ENCODE results near the gene RGL2. TPM values are rescaled to one million over a fixed set of nuclear protein-coding genes. Genes with fewer than 3 reads are reported as not detected.
"Not testable (repeated sequence)": the region's sequence is repeated elsewhere in the genome, so short reads cannot be mapped to it uniquely, and the experiment has no call there.

The RGL2 gene
- polyA plus RNA-seq, 3 donors, result 14.9 to 145 (median 15.5) TPM

DNA sequence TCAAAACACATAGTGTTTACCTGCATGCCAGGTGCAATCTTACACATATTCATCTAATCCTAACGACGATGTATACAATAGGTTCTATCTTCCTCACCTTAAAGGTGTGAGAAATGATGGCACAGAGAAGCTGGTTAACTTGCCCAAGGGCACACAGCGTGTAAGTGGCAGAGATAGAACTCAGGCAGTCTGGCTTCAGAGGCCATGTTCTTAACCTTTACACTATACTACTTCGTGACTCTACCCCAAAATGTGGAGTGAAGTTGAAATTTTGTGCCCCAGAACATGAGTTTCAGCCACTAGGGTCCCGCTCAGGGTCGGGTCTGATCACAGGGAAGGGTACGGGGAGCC is 27.6 kb downstream of the RGL2 start:
- TF ChIP-seq, protein P1, sequence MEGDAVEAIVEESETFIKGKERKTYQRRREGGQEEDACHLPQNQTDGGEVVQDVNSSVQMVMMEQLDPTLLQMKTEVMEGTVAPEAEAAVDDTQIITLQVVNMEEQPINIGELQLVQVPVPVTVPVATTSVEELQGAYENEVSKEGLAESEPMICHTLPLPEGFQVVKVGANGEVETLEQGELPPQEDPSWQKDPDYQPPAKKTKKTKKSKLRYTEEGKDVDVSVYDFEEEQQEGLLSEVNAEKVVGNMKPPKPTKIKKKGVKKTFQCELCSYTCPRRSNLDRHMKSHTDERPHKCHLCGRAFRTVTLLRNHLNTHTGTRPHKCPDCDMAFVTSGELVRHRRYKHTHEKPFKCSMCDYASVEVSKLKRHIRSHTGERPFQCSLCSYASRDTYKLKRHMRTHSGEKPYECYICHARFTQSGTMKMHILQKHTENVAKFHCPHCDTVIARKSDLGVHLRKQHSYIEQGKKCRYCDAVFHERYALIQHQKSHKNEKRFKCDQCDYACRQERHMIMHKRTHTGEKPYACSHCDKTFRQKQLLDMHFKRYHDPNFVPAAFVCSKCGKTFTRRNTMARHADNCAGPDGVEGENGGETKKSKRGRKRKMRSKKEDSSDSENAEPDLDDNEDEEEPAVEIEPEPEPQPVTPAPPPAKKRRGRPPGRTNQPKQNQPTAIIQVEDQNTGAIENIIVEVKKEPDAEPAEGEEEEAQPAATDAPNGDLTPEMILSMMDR (IDR thresholded peaks at IDR 0.05), result no peak
- H3K9me3 Mint-ChIP-seq, result no peaks in the 10 kb centered on the region
- H3K36me3 Mint-ChIP-seq, result peaks cover 60 to 67% of the 10 kb centered on the region in 2 donors

GRCh38 chr6:33264015-33264414 is 34.7 kb downstream of the RGL2 start:
- H3K27ac Mint-ChIP-seq, result peak overlapping the region in 2 of 7 donors; percentile 16 to 62
- H3K27me3 Mint-ChIP-seq (ENCODE audit: low read depth in 3 of 3), result peaks cover 0 to 2% (median 1%) of the 10 kb centered on the region in 3 donors
- H3K36me3 ChIP-seq (replicated peaks in 1 of 2; ENCODE audit: control insufficient read depth in 1 of 2, insufficient read depth in 2 of 2, low read length in 2 of 2), result peaks cover 75 to 100% of the 10 kb centered on the region in 2 donors
- no peaks in the 10 kb centered on the region for H3K9me3 Mint-ChIP-seq
- TF ChIP-seq, protein P1 (IDR thresholded peaks at IDR 0.05), result no peak
- no peak overlapping the region for H3K4me2 ChIP-seq (replicated peaks; ENCODE audit: extremely low read depth, low read length, poor library complexity, severe bottlenecking)
- H3K9ac ChIP-seq (ENCODE audit: insufficient read depth, low read length, poor library complexity, severe bottlenecking), result no peak overlapping the region
- no peak overlapping the region for H3K4me3 ChIP-seq (replicated peaks in 1 of 3; ENCODE audit: low read depth in 2 of 3, low read length in 3 of 3)
- H3K4me1 ChIP-seq (ENCODE audit: control insufficient read depth in 1 of 2, insufficient read depth in 2 of 2, low read length in 2 of 2), result peaks cover 5 to 6% of the 10 kb centered on the region in 2 donors
- H3K27me3 ChIP-seq (ENCODE audit: control insufficient read depth in 2 of 2, insufficient read depth in 2 of 2, low read length in 2 of 2), result no peaks in the 10 kb centered on the region
- H3K36me3 Mint-ChIP-seq, result peaks cover 87 to 97% of the 10 kb centered on the region in 2 donors
- H2AFZ ChIP-seq (ENCODE audit: insufficient read depth, low read depth, low read length, poor library complexity, severe bottlenecking), result no peak overlapping the region
- 100% methylated on average over 4 of the region's 7 CpGs for WGBS (ENCODE audit: insufficient coverage)
- no peak for DNase-seq
- no peaks in the 10 kb centered on the region for H4K20me1 ChIP-seq (ENCODE audit: insufficient read depth, low read length)
- H3K4me1 Mint-ChIP-seq, result peaks cover 8% of the 10 kb centered on the region
- no peak overlapping the region for H3K4me3 Mint-ChIP-seq
- peak overlapping the region in 1 of 2 donors; percentile 6 for H3K27ac ChIP-seq (ENCODE audit: low read depth in 1 of 2, low read length in 2 of 2)
- H3K9me3 ChIP-seq (replicated peaks in 1 of 2; ENCODE audit: control insufficient read depth in 1 of 2, insufficient read depth in 1 of 2, low read length in 2 of 2), result no peaks in the 10 kb centered on the region
- intact Hi-C loops (cut with micrococcal nuclease), result no loop called here
- no peaks in the 10 kb centered on the region for H3K79me2 ChIP-seq (ENCODE audit: insufficient read depth, low read length)

More for the DNA sequence above, 27.6 kb downstream of the RGL2 start:
- Mint-ChIP-seq H3K27me3 (ENCODE audit: low read depth in 3 of 3) (peaks cover 0 to 1% (median 0%) of the 10 kb centered on the region in 3 donors), H3K27ac (peak overlapping the region; percentile 98 to 100 (median 100)), H3K4me3 (peak overlapping the region; percentile 96 to 100), H3K4me1 (peaks cover 52% of the 10 kb centered on the region)
- WGBS (ENCODE audit: insufficient coverage), result 0% methylated on average over 3 of the region's 7 CpGs
- peak overlapping the region; percentile 79 for H3K4me2 ChIP-seq (replicated peaks; ENCODE audit: extremely low read depth, low read length, poor library complexity, severe bottlenecking)
- H3K79me2 ChIP-seq (ENCODE audit: insufficient read depth, low read length), result peaks cover 57% of the 10 kb centered on the region
- H3K36me3 ChIP-seq (replicated peaks in 1 of 2; ENCODE audit: control insufficient read depth in 1 of 2, insufficient read depth in 2 of 2, low read length in 2 of 2), result peaks cover 58 to 75% of the 10 kb centered on the region in 2 donors
- H3K9ac ChIP-seq (ENCODE audit: insufficient read depth, low read length, poor library complexity, severe bottlenecking), result peak overlapping the region; percentile 89
- H3K27me3 ChIP-seq (ENCODE audit: control insufficient read depth in 2 of 2, insufficient read depth in 2 of 2, low read length in 2 of 2), result no peaks in the 10 kb centered on the region
- peak overlapping the region; percentile 93 to 99 for H3K27ac ChIP-seq (ENCODE audit: low read depth in 1 of 2, low read length in 2 of 2)
- peak overlapping the region; percentile 90 for H2AFZ ChIP-seq (ENCODE audit: insufficient read depth, low read depth, low read length, poor library complexity, severe bottlenecking)
- no peaks in the 10 kb centered on the region for H3K9me3 ChIP-seq (replicated peaks in 1 of 2; ENCODE audit: control insufficient read depth in 1 of 2, insufficient read depth in 1 of 2, low read length in 2 of 2)
- peaks cover 34% of the 10 kb centered on the region for H4K20me1 ChIP-seq (ENCODE audit: insufficient read depth, low read length)
- H3K4me1 ChIP-seq (ENCODE audit: control insufficient read depth in 1 of 2, insufficient read depth in 2 of 2, low read length in 2 of 2), result peaks cover 48 to 54% of the 10 kb centered on the region in 2 donors
- peak in 1 of 3 donors; percentile 16 for DNase-seq
- H3K4me3 ChIP-seq (replicated peaks in 1 of 3; ENCODE audit: low read depth in 2 of 3, low read length in 3 of 3), result peak overlapping the region; percentile 83 to 95 (median 91)
- intact Hi-C loops (cut with micrococcal nuclease), result no loop called here

DNA sequence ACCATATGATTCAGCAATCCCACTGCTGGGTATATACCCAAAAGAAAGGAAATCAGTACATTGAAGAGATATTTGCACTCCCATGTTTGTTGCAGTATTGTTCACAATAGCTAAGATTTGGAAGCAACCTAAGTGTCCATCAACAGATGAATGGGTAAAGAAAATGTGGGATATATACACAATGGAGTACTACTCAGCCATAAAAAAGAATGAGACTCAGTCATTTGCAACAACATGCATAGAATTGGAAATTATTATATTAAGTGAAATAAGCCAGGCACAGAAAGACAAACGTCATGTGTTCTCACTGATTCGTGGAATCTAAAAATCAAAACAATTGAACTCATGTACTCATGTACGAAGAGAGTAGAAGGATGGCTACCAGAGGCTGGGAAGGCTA is 36.3 kb downstream of the RGL2 start:
- H3K4me3 ChIP-seq (replicated peaks in 1 of 3; ENCODE audit: low read depth in 2 of 3, low read length in 3 of 3); H3K4me1 ChIP-seq (ENCODE audit: control insufficient read depth in 1 of 2, insufficient read depth in 2 of 2, low read length in 2 of 2); H3K79me2 ChIP-seq (ENCODE audit: insufficient read depth, low read length); H2AFZ ChIP-seq (ENCODE audit: insufficient read depth, low read depth, low read length, poor library complexity, severe bottlenecking); H3K27me3 Mint-ChIP-seq (ENCODE audit: low read depth in 3 of 3); H3K4me1 Mint-ChIP-seq; H3K9me3 Mint-ChIP-seq; H3K27ac Mint-ChIP-seq; intact Hi-C loops (cut with micrococcal nuclease); H3K27me3 ChIP-seq (ENCODE audit: control insufficient read depth in 2 of 2, insufficient read depth in 2 of 2, low read length in 2 of 2); H4K20me1 ChIP-seq (ENCODE audit: insufficient read depth, low read length); DNase-seq; H3K9me3 ChIP-seq (replicated peaks in 1 of 2; ENCODE audit: control insufficient read depth in 1 of 2, insufficient read depth in 1 of 2, low read length in 2 of 2); H3K4me2 ChIP-seq (replicated peaks; ENCODE audit: extremely low read depth, low read length, poor library complexity, severe bottlenecking); H3K27ac ChIP-seq (ENCODE audit: low read depth in 1 of 2, low read length in 2 of 2); H3K4me3 Mint-ChIP-seq; H3K9ac ChIP-seq (ENCODE audit: insufficient read depth, low read length, poor library complexity, severe bottlenecking): not testable (repeated sequence)
- H3K36me3 Mint-ChIP-seq, result peaks cover 79 to 96% of the 10 kb centered on the region in 2 donors
- peaks cover 69 to 99% of the 10 kb centered on the region in 2 donors for H3K36me3 ChIP-seq (replicated peaks in 1 of 2; ENCODE audit: control insufficient read depth in 1 of 2, insufficient read depth in 2 of 2, low read length in 2 of 2)
- no CpG with 5 or more reads among the region's 3 CpGs for WGBS (ENCODE audit: insufficient coverage)

Measured in CD14-positive monocyte (primary cell).